Measurements from ENCODE around the gene COTL1. TPM values are rescaled to one million over a fixed set of nuclear protein-coding genes. Genes with fewer than 3 reads are reported as not detected.
A peak's percentile ranks its signal among the peaks of the same experiment; 100 is the strongest.

The COTL1 gene
- total RNA-seq, 1 experiment from 2014 or later = 295 TPM

DNA sequence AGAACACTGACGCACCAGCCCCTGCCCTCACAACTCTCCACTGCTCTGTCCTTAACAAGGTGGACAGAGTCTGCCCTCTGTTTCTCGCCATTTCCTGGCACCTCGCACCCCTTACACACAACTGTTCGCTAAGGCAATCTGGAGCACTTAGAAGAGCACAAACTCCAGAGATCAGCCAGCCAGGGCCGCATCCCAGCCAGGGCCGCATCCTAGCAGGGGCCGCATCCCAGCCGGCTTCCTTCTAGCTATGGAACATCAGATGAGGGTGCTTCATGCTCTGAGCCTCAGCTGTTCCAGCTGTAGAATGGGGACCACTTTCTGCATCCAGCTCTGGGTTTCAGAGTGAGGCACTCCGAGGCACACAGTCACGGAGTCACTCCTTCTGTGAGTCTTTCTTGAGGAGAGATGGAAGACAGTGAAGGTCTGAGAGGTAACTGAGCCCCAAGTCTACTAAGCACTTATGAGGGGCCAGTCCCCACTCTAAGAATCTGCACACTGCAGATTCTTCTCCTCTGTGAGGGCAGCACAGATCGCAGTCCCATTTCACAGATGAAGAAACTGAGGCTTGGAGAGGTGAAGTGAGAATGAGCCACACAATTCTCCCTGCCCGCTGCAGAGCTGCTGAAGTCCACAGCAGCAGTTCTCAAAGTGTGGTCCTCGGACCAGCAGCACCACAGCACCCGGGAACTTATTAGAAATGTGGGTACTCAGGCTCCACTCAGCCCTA lies 20.9 kb downstream of the COTL1 start:
- no peak for DNase-seq (ENCODE audit: low spot score)

DNA sequence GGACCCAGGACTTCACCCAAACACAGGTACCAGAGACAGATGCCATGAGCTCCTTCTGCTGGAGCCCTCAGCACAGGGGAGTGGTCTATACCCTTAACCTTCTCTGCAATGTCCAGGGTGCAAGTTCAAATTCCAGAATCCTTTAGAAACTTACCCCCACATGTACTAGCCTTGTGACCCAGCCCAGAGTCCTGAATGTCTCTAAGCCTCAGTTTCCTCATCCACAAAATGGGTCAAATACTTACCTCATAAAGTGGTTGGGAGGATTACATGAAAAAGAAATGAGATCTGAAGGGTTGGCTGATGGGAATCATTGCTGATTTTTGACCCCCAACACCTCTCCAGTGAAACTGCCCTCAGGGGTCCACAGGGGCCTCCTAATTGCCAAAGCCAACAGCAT lies 21.7 kb downstream of the COTL1 start:
- no peak for DNase-seq (ENCODE audit: low spot score)

DNA sequence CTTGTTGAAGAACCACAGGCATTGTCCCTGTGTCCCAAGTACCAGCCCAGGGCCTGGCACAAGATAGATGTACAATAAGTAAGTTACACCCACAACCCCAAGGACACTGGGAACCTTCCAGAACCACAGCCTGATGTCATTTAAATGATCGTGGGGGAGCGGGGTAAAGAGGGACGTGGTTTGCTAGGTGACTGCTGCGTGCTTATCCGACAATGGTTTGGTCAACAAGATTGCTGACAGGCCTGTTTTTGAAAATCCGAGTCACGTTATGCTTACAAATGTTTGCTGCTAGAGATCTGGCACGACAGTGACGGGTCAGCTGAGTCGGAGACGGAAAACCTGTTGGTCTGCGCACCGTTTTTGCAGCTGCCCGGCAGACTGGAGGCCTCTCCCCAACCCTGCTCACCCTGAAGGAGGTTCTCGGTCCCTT lies 22.8 kb downstream of the COTL1 start:
- DNase-seq (ENCODE audit: low spot score) = no peak

DNA sequence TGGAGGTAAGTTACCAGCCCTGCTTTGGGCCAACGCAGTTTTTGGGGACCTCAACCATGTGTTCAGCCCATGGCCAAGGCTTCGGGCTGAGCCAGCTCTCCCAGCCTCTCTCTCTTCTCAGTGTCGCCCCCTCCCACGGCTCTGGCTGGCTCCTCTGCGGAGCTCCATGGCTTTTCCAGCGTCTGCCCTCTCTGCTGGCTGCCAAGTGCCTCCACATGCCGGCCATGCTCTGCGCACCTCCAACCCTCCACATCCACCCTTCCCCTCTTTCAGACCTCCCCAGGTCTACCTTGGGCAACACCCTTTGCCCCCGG lies 23.2 kb downstream of the COTL1 start:
- DNase-seq (ENCODE audit: low spot score) = no peak

DNA sequence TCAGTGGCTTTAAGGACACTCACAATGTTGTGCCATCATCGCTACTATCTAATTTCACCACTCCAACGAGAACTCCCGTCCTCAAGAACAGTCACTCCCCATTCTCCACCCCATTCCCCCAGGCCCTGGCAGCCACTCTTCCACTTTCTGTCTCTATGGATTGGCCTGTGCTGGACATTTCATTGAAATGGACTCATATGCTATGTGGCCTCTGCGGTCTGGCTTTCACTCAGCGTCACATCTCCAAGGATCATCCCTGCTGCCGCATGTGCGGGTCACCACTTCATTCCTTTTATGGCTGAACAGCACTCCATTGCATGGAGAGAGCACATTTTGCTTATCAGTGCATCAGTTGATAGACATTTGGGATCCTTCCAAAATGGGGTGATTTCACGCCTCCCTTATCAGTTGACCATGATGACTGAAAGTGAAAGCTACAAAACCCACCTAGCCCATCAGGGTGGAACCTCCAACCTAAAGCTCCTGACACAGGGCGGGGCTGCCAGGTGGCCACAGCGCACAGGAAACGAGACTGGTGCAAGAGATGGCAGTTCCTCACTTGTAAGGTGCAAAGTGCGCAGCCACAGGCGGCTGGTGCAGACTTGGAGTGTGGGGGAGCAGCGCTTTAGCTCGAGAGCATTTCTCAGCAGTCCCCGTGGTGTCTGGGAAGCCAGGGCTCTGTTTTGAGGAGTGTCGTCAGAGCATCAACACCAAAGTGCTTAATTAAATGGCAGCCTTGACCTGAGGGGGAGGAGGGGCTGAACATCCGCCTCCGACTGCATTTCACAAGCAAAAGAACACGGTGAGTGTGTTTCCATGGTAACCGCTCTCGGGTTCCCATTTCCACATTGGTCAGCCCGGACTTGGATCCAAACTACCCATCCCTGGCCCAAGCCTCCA lies 23.8 kb downstream of the COTL1 start:
- DNase-seq (ENCODE audit: low spot score) = peak; percentile 45

- no peak for DNase-seq (ENCODE audit: low spot score)
Observed at GRCh38 chr16:84592718-84593117, 25.2 kb downstream of the COTL1 start.

DNA sequence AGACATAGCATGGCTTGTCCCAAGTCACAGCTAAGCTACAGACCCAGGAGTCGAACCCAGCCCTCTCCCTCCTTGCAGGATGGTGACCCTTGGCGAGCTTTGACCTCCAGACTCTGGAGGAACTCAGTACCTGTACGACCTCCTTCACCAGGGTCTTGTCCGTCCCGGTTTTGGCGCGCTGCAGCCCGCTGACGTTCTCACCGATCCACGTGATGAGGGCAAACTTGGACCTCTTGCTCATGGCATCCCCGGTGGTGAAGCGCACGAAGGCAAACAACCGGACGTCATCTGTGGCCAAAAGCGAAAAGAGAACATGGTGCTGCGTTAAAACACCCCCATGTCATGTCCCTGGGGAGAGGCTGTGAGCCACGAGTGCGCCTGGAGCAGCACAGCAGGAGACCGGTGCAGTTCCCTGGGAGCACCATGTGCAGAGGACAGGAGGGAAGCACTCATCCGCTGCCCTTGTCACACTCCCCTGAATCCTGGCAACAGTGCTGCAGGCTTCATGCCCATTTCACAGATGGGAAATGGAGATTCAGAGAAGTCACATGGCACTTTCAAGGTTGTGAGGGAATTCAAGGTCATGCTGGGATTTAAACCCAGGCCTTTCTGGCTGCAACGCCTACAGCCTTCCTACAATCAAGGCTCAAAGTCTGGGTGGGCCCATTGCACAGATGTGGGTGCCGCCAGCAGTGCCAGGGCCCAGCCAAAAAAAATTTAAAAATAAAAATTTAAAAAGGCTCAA lies 27.7 kb downstream of the COTL1 start:
- DNase-seq (ENCODE audit: low spot score) = no peak

DNA sequence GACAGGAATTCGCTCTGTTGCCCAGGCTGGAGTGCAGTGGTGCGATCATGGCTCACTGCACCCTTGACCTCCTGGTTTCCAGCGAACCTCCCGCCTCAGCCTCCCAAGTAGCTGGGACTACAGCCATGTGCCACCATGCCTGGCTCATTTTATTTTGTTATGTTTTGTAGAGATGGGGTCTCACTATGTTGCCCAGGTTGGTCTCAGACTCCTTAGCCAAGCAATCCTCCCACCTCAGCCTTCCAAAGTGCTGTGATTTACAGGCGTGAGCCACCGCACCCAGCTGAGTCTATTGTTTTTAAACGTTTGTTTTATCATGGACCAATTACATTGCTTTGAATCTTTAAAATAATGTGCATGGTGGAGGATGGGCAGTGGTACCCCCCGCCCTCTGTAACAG lies 28.9 kb downstream of the COTL1 start:
- DNase-seq (ENCODE audit: low spot score) = no peak

DNA sequence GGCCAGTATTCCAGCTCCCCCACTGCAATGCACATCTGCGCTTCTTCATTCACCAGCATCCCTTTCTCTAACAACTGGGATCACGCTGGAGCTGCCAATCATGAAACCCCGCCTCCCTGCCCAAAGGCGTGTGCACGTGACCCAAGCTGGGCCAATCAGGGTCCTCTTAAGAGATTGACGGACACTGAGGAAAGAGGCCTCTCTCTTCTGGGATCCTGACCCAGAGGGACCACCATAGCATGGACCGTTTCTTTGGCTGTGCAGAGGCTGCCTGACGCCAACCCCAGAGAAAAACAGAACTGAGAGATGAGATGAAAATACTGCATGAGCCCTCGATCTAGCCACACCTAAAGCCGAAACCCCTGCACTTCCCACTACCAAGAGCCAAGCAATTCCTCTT lies 32.0 kb downstream of the COTL1 start:
- DNase-seq (ENCODE audit: low spot score) = no peak

DNA sequence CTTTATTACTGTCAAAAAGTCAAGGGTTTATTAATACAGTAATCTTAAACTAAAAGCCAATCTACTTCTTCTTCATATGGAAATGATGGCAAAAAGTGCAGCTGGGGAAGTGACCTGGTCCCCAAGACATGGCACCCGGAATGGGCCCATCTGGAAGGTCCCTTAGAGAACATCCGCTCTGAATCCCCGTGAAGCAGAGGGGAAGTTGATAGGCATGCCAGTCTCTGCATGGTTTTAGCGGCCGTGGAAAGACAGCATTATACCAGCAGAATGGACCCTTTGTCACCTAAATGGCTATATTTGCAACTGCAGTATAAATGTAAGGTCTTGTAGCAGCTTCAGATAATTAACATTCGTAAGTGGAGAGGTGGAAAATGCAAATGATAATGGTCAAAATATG lies 32.4 kb downstream of the COTL1 start:
- no peak for DNase-seq (ENCODE audit: low spot score)

GRCh38 chr16:84584678-84585077 lies 33.2 kb downstream of the COTL1 start:
- DNase-seq (ENCODE audit: low spot score) = no peak

DNA sequence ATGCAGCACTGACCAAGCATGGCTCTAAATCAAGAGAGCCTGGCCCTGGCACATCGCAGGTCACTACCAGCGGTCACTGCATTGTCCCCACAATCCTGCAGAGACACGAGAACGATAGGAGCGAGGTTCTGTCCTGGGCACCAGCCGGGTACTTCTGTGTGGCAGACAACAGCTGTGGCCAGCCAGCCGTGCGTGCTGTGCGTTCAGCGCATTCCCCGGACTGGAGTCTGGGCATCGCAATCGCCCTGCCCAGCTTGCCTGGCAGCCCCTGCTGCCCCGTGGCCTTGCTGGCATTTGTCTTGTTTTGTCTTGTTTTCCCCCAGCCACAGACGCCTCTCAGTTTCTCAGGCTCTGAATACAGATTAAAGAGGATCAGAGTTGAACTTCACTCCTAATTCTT lies 33.9 kb downstream of the COTL1 start:
- no peak for DNase-seq (ENCODE audit: low spot score)

DNA sequence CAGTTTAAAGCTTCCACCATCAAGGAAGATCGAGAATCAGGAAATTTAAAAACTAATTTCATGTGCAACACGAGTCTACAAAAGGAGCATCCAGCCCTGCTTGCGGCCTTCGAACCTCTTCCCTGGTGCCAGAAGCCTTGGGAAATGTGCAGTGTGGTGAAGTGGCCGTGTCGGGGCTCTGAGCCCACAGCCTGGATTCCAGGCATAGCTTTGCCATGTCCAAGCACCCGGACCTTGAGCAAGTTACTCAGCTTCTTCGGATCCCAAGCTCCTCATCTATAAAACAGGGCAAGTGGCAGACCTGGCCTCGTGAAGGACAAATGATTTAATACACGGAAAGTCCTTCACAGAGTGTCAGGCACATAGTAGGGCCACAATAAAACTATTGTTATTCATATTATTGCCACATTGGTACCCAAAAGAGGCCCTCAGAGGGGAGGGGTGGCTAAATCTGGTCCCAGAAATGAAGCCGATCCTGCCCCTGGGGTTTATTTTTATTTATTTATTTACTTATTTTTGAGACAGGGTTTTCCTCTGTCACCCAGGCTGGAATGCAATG lies 34.8 kb downstream of the COTL1 start:
- DNase-seq (ENCODE audit: low spot score) = peak; percentile 47

DNA sequence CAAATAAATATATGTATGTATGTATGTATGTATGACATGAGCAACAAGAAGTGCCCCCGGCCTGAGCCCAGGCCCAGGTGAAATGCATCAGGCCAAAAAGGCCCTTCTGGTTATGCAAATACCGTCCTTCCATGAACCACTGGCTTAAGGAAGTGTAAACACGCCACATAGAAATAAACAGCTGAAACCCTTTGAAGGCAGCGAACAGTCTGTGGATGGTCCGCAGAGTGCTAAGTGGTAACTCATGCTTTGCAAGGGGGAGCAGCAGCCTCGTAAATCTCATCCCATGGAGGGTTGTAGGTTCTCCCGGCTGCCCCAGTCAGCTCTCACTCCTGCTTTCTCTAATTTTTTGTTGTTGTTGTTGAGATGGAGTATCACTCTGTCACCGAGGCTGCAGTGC lies 36.7 kb downstream of the COTL1 start:
- no peak for DNase-seq (ENCODE audit: low spot score)

DNA sequence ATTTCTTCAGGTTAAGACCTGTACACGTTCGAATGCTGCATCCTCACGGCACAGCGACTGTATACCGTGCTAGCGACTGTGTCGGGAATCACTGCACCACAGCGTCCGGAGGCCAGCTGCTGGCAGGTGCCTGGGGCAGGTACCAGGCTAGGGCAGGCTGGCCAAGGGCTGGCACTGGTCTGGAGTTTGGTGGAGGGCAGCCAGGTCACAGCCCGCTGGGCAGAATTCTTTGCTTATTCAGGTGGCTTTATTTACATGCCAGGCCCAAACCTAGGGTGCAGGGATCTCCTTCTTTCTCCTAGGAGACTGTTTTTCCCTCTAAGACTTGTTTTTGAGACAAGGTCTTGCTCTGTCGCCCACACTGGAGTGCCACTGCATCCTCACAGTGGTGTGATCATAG lies 37.9 kb downstream of the COTL1 start:
- no peak for DNase-seq (ENCODE audit: low spot score)

DNA sequence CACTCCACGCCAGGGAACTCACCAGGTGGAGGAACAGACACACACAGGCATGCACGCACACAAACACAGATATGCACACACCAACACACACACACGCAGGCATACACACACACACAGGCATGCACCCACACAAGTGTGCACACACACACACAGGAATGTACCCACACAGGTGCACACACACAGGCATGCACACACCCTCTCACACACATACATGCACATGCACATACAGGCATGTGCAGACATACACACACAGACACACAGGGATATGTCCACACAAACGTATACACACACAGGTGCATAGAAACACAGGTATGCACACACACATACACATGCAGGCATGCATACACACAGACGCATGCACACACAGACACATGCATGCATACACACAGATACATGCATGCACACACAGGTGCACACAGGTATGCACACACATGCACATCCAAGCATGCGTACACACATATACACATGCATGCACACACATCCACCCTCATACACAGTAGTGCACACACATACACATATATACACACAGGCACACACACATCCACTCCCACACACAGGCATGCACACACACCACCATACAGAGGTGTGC lies 39.2 kb downstream of the COTL1 start:
- no peak for DNase-seq (ENCODE audit: low spot score)

DNA sequence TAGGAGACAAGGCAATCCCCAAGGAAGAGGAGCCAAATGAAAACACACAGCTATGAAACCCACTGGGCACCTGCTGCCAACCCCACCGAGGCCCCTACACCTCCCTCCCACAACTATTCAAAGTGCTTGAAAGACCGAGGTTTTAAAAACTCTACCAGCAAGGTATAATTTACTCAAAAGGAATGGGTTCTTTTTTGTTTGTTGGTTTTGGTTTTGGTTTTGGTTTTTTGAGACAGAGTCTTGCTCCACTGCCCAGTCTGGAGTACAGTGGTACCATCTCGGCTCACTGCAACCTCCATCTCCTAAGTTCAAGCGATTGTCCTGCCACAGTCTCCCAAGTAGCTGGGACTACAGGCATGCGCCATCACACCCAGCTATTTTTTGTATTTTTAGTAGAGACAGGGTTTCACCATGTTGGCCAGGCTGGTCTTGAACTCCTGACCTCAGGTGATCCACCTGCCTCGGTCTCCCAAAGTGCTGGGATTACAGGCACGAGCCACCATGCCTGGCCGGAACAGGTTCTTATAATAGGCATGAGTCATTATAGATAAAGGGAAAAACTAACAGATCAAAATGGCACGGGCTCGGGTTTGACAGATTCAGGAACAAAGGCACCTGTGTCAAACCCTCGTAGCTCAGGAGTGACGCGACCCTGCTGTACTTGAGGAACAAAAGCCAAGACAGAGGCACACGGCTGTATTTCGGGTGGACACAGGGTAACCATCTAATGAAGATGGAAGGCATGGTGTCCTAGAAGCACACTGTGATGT lies 40.7 kb downstream of the COTL1 start:
- DNase-seq (ENCODE audit: low spot score) = no peak

DNA sequence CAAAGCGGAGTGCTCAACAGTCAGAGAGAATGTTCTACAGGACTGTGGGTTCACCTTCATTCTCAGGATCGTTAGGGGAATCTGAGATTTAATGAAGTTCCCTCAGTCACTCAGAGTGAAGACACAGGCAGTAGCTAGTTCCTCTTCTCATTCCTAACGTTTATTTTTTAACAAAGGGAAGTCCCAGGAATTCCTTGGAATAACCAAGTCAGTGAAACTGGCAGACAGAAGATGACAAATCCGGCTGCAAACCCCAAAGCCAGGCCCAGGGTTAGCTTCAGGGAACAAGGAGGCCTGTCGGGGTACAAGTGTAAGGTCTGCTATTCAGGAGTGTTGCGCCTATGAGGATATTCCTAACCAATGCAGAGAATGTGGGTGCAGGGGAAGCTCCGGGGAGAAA lies 42.0 kb downstream of the COTL1 start:
- no peak for DNase-seq (ENCODE audit: low spot score)

DNA sequence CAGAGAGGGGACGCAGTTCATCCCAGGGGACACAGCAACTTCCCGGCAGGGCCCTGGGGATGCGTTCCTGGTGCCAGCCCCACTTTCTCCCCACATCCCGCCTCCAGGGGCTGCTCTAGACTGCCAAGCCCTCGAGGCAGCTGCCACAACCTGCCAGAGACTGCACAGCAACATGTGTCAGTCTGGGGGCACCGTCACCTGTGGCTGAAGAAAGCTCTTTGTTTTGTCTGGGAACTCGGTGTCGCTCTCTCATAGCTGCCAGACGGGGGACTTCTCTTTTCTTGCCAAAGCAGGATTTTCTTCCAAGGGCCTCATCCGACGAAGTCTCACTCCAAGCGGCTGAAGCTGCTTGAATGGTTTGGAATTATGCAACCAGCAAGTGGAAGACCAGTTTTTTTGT lies 43.7 kb downstream of the COTL1 start:
- DNase-seq (ENCODE audit: low spot score) = no peak

DNA sequence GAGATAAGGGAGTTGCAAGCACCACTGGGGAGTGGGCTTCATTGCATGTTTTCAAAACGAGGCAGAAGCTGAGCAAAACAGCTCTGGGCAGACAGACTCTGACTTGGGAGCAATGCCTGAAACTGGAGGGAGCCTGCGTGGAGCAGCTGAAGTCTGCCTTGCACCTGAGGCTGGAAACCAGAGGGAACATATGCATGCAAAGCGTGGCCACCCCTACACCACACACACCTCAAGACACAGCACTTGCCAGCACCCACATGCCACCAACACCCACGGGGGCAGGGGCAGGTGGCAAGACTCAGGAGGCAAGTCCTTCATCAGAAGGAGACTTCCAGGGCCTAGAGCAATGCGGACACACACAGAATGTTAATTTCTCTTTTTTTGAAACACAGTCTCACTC lies 45.8 kb downstream of the COTL1 start:
- DNase-seq (ENCODE audit: low spot score) = no peak

DNA sequence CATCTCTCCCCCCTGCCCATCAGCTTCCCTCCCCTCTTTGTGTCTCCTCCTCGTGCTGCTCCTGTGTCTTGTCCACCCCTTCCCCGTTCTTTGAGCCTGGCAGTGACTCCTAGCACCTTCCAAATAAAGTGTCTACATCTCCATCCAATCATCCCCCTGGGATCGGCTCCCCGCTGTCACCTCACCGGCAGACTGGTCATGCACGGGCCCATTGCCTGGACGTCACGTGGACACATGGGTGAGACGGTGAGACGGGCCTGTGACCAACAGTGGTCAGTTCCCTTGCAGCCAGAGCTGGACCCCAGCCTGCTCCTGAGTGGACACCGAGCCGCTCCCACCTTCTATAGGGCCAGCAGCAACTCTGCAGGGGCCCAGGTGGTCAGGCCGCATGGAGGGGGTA lies 46.4 kb downstream of the COTL1 start:
- DNase-seq (ENCODE audit: low spot score) = no peak

Data from A172 (cell line).